ENCODE measurements around the gene MKI67.

GRCh38 chr10:128169811-128170379, 43.7 kb upstream of the MKI67 start:
- TF ChIP-seq EZH2 (optimal IDR thresholded peaks at IDR 0.05; ENCODE audit: low read depth, low read length), result no peak
- TF ChIP-seq CTCF (IDR thresholded peaks at IDR 0.05; ENCODE audit: low read length), result no peak
